ENCODE measurements around the gene RPL18A.

GRCh38 chr19:17860993-17861360 is 1.3 kb downstream of the RPL18A start:
- no peak for TF ChIP-seq CTCF (IDR thresholded peaks at IDR 0.05)
- no peak for TF ChIP-seq JUND (IDR thresholded peaks at IDR 0.05)
- no peak for TF ChIP-seq RAD21 (IDR thresholded peaks at IDR 0.05; ENCODE audit: low read length)
- no peak for TF ChIP-seq POLR2AphosphoS5 (IDR thresholded peaks at IDR 0.05; ENCODE audit: low read depth, low read length)
- no peak for TF ChIP-seq GABPA (IDR thresholded peaks at IDR 0.05; ENCODE audit: low read depth)
- no peak for TF ChIP-seq EZH2phosphoT487 (IDR thresholded peaks at IDR 0.05; ENCODE audit: borderline replicate concordance, low read depth)
- TF ChIP-seq EP300 (IDR thresholded peaks at IDR 0.05; ENCODE audit: borderline replicate concordance in 1 of 2, low read depth in 1 of 2, low read length in 1 of 2) = no peak
- TF ChIP-seq RCOR1 (IDR thresholded peaks at IDR 0.05; ENCODE audit: low read length) = no peak

Measured in SK-N-SH (cell line).